Fibroblast of the aortic adventitia (primary cell): Measurements from ENCODE around the gene NUDT14. TPM values are rescaled to one million over a fixed set of nuclear protein-coding genes. Genes with fewer than 3 reads are reported as not detected.

Source experiments
- DNase-seq: peaks from one replicate; pipeline ENCODE4 v3.0.0-alpha.2; 2010; ENCODE audit warnings: low read depth
- H3K4me3 ChIP-seq: 2 replicates; pipeline ENCODE4 v1.5.1; 2011; ENCODE audit warnings: low read depth, mild to moderate bottlenecking, control low read depth, low read length, moderate library complexity
- total RNA-seq: library from RNA; depleted of rRNA; stranded (reverse); fragments of >200 nt; gene quantifications from 2 replicates; pipeline ENCODE4 v1.2.3, GENCODE V29; 2012; ENCODE audit warnings: low replicate concordance
- TF ChIP-seq, protein P1 (sequence below): IDR thresholded peaks from 2 replicates; pipeline ENCODE4 v1.5.1; 2011; ENCODE audit warnings: mild to moderate bottlenecking, low read length, control low read depth, inconsistent platforms; ENCODE audit not compliant: insufficient read depth

The NUDT14 gene
- total RNA-seq, 1 donor: 11.7 TPM

DNA sequence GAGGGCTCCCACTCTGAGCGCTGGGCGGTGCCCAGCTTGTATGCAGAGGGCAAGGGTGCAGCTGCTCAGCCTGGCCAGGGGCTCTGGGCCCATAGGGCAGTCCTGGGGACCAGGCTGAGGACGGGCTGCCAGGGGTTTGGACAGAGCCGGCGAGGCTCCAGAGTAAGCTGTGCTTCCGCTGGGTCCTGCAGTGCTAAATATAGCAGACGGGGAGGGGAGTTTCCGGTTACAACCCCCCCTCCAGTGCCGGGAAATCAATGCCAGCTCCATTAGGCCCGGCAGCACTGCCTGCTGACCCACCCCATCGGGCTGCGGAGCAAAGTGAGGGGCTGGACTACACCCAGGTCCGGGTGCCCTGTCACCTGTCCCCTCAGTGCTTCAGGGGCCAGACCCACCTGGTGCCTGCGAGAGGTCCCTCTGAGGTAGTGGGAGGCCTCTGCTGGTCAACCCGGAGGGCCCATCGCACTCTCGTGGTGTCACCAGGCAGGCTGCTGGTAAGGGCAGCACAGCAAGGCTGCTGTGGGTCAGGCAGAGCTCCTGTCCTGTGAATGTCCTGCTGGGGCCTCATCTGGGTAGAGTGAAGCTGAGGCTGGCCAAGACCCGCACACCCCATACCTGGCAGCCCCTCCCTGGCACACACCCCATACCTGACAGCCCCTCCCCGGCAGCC is 10.0 kb downstream of the NUDT14 start:
- no peak for DNase-seq
- TF ChIP-seq, protein P1, sequence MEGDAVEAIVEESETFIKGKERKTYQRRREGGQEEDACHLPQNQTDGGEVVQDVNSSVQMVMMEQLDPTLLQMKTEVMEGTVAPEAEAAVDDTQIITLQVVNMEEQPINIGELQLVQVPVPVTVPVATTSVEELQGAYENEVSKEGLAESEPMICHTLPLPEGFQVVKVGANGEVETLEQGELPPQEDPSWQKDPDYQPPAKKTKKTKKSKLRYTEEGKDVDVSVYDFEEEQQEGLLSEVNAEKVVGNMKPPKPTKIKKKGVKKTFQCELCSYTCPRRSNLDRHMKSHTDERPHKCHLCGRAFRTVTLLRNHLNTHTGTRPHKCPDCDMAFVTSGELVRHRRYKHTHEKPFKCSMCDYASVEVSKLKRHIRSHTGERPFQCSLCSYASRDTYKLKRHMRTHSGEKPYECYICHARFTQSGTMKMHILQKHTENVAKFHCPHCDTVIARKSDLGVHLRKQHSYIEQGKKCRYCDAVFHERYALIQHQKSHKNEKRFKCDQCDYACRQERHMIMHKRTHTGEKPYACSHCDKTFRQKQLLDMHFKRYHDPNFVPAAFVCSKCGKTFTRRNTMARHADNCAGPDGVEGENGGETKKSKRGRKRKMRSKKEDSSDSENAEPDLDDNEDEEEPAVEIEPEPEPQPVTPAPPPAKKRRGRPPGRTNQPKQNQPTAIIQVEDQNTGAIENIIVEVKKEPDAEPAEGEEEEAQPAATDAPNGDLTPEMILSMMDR: no peak
- no peak overlapping the region for H3K4me3 ChIP-seq

DNA sequence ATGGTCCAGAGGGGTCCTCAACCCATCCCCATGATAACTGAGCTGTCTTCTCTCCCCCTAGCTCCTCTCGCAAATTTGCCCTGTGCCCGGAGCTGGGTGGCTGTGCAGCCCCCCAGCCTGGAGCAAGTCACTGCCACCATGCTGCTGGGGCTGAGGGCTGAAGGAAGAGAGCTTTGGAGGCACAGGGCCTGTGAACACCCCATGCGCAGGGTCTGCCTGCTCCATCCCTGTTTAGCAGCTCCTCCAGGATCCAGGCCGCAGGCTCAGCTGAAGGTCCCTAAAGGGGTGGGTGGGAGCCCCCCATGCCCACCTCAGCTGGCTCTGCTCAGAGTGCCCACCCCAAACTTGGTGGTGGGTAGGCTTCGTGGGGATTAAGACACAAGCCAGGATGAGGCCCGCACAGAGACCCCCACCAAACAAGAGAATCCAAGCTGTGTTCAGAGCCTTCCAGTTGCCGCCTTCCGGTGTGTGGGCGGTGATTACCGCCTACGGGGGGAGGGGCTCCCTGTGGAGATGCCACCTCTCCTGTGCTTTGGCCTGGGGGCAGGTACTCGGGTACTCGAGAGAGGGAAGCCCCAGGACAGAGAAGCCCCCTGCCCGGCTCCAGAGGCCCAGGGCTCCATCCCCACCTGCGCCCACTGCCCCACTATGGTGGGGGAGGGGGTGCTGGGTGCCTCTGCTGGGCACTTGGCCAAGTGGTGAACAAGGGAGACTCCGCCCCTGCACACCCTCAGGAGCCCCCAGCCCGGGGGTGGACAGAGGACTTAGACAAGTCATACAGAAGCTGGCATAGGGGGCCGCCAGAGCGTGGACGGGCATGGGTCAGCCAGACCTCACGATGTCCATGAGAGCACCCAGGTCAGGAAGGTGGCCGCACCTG is 11.1 kb downstream of the NUDT14 start:
- TF ChIP-seq, protein P1: no peak
- no peak overlapping the region for H3K4me3 ChIP-seq
- no peak for DNase-seq

DNA sequence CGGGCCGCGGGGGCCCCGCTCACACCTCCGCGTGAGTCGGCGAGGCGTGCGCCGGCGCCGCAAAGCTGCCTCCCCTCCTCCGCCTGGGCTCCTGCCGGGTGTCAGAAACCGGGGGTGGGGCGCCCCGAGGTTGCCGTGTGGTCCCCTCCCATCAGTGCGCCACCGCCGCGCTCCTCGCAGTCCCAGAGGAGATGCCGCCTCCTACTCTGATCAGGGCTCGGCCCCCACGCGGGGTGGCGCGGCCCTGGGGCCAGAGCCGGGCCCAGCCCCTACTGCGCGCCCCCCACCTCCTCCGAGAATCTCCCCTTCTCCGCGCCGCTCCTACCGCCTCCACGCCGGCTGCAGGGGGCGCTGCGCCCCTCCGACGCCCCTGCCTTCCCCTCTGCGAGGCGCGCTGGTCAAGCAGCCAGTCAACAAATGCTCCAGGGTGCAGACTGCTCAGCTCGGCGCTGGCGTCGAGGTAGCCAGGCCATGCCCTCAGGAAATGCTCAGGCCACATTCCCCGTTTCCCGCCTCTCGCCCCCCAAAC is 12.1 kb downstream of the NUDT14 start:
- DNase-seq: no peak
- H3K4me3 ChIP-seq: no peak overlapping the region
- TF ChIP-seq, protein P1: peak; percentile 37

DNA sequence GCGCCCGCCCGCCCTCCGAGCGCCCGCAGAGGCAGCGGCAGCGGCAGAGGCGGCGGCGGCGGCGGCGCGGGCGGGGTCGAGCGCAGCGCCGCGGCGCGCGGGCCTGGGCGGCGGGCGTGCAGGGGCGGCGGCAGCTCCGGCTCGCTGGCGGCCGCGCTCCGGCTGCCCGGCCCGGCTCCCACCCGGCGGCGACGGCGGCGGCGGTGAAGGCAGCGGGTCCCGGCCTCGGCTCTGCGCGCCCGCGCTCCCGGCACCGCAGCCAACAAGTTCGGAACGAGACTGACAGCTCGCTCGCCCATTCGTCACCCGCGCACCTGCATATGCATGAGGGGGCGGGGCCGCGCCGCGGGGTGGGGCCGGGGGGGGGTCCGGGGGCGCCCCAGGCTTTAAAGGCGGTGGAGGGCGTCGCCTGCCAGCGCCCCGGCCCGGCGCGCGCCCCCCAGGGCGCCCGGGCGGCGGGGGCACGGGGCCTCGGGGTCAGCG is 12.6 kb downstream of the NUDT14 start, which contains the start of gene JAG2:
JAG2 (minus strand) TSS at position 281 of the 483 bp plus-strand sequence. CDS start 356 bp downstream, outside the sequence.
- peak within 1 kb of the TSS; percentile 22 for H3K4me3 ChIP-seq
- TF ChIP-seq, protein P1: no peak
- peak; percentile 14 for DNase-seq

DNA sequence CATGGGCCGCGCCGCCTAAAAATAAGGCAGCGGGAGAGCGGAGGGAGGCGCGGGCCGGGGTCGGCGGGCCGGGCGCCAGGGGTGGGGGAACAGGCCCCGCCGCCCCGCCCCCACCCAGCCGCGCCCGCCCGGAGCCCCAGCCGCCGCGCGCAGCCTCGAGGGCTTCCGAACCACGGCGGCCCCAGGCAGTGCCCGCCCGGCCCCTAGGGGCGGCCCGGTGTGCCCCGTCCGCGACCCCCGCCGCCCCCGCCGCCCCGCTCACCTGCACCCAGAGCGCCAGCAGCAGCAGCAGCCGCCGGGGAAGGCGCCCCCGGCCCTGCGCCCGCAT is 13.1 kb downstream of the NUDT14 start:
- H3K4me3 ChIP-seq: no peak overlapping the region
- no peak for DNase-seq
- TF ChIP-seq, protein P1: no peak

DNA sequence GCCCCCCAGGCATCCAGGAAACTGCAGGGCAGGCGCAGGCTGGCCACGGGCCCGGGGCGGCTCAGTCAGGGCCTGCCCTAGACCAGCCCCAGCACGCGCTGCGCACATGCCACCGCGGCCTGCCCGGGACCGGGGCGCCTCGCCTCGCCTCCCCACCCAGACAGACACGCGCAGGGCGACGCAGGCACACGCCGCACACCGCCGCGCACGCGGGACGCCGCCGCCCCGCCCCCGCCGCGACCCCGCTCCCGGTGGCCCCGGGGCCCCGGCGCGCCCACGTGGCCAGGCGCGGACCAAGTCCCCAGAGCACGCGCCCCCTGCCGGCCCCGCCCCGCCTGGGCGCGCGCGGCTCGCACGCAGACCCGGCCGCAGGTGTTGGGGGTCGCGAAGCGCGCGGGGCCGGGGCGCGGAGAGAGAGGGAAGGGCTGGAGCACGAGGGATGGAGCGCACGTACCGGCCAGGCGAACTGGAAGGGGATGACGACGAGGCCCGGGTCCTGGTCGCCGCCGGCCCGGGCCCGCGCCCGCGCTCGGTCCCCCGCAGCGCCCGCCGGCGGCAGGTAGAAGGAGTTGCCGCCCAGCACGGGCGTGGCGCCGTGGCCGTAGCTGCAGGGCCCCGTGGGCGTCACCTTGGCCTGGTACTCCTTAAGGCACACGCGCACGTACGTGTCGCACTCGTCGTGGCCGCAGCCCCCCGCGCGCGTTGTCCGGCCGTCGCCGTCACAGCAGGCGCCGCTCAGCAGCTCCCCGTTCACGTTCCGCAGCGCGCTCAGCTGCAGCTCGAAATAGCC is 13.6 kb downstream of the NUDT14 start:
- no peak for DNase-seq
- TF ChIP-seq, protein P1: no peak
- no peak overlapping the region for H3K4me3 ChIP-seq
